Measurements from ENCODE around the gene GSAP. TPM values are rescaled to one million over a fixed set of nuclear protein-coding genes. Genes with fewer than 3 reads are reported as not detected.

GSAP gene
- total and polyA plus RNA-seq, 2 donors (not counting 1 experiment from before 2014, with no cell fraction given), result 4.4 to 21.5 TPM

- peak overlapping the region; percentile 31 for H2AFZ ChIP-seq (ENCODE audit: low read length)
- H3K27me3 ChIP-seq (ENCODE audit: control insufficient read depth, insufficient read depth, low read length), result no peaks in the 10 kb centered on the region
- no peak overlapping the region for H3K4me2 ChIP-seq (ENCODE audit: extremely low read depth, insufficient read depth, low read length)
- peaks cover 7% of the 10 kb centered on the region for H3K4me1 ChIP-seq (ENCODE audit: control insufficient read depth, extremely low read depth, insufficient read depth, low read length)
- no peaks in the 10 kb centered on the region for H4K20me1 ChIP-seq (ENCODE audit: control insufficient read depth, extremely low read depth, insufficient read depth, low read length)
- H3K79me2 ChIP-seq (ENCODE audit: control insufficient read depth, insufficient read depth, low read length), result no peaks in the 10 kb centered on the region
- H3K36me3 ChIP-seq (ENCODE audit: control insufficient read depth, insufficient read depth, low read length), result no peaks in the 10 kb centered on the region
- TF ChIP-seq EZH2 (IDR thresholded peaks at IDR 0.05; ENCODE audit: low read length, missing control alignments) (no peak), CTCF (conservative IDR thresholded peaks at IDR 0.05 in 1 of 2, IDR thresholded peaks at IDR 0.05 in 1 of 2; ENCODE audit: low read depth in 1 of 2, low read length in 2 of 2) (peak; percentile 23 to 39)
- H3K9ac ChIP-seq (ENCODE audit: insufficient read depth, low read length), result no peak overlapping the region
- no peak overlapping the region for H3K27ac ChIP-seq (ENCODE audit: insufficient read depth, low read length)
- no peak overlapping the region for H3K4me3 ChIP-seq (replicated peaks in 1 of 4; ENCODE audit: control extremely low read depth in 1 of 4, insufficient read depth in 1 of 4, low read depth in 3 of 4, low read length in 4 of 4)
- H3K9me3 ChIP-seq (ENCODE audit: control insufficient read depth, insufficient read depth, low read depth, low read length), result no peaks in the 10 kb centered on the region
- peak in 1 of 2 donors; percentile 47 for DNase-seq (ENCODE audit: low read depth in 2 of 2)
These were observed 23.4 kb upstream of the GSAP start for GRCh38 chr7:77439572-77439971.

GRCh38 chr7:77438131-77438530, 22.0 kb upstream of the GSAP start:
- no peak for DNase-seq (ENCODE audit: low read depth in 2 of 2)
- no peaks in the 10 kb centered on the region for H3K27me3 ChIP-seq (ENCODE audit: control insufficient read depth, insufficient read depth, low read length)
- no peaks in the 10 kb centered on the region for H3K79me2 ChIP-seq (ENCODE audit: control insufficient read depth, insufficient read depth, low read length)
- no peak overlapping the region for H2AFZ ChIP-seq (ENCODE audit: low read length)
- H3K9ac ChIP-seq (ENCODE audit: insufficient read depth, low read length), result no peak overlapping the region
- H3K27ac ChIP-seq (ENCODE audit: insufficient read depth, low read length), result no peak overlapping the region
- no peaks in the 10 kb centered on the region for H3K9me3 ChIP-seq (ENCODE audit: control insufficient read depth, insufficient read depth, low read depth, low read length)
- no peak overlapping the region for H3K4me3 ChIP-seq (replicated peaks in 1 of 4; ENCODE audit: control extremely low read depth in 1 of 4, insufficient read depth in 1 of 4, low read depth in 3 of 4, low read length in 4 of 4)
- H3K4me2 ChIP-seq (ENCODE audit: extremely low read depth, insufficient read depth, low read length), result no peak overlapping the region
- no peaks in the 10 kb centered on the region for H3K36me3 ChIP-seq (ENCODE audit: control insufficient read depth, insufficient read depth, low read length)
- H3K4me1 ChIP-seq (ENCODE audit: control insufficient read depth, extremely low read depth, insufficient read depth, low read length), result no peaks in the 10 kb centered on the region
- no peak for TF ChIP-seq EZH2 (IDR thresholded peaks at IDR 0.05; ENCODE audit: low read length, missing control alignments)
- no peak for TF ChIP-seq CTCF (conservative IDR thresholded peaks at IDR 0.05 in 1 of 2, IDR thresholded peaks at IDR 0.05 in 1 of 2; ENCODE audit: low read depth in 1 of 2, low read length in 2 of 2)
- H4K20me1 ChIP-seq (ENCODE audit: control insufficient read depth, extremely low read depth, insufficient read depth, low read length), result no peaks in the 10 kb centered on the region

GRCh38 chr7:77434570-77435275, 18.6 kb upstream of the GSAP start:
- H4K20me1 ChIP-seq (ENCODE audit: control insufficient read depth, extremely low read depth, insufficient read depth, low read length), result no peaks in the 10 kb centered on the region
- TF ChIP-seq EZH2 (IDR thresholded peaks at IDR 0.05; ENCODE audit: low read length, missing control alignments), result no peak
- no peaks in the 10 kb centered on the region for H3K79me2 ChIP-seq (ENCODE audit: control insufficient read depth, insufficient read depth, low read length)
- H3K4me1 ChIP-seq (ENCODE audit: control insufficient read depth, extremely low read depth, insufficient read depth, low read length), result no peaks in the 10 kb centered on the region
- H3K4me2 ChIP-seq (ENCODE audit: extremely low read depth, insufficient read depth, low read length), result no peak overlapping the region
- H3K4me3 ChIP-seq (replicated peaks in 1 of 4; ENCODE audit: control extremely low read depth in 1 of 4, insufficient read depth in 1 of 4, low read depth in 3 of 4, low read length in 4 of 4), result no peak overlapping the region
- H2AFZ ChIP-seq (ENCODE audit: low read length), result no peak overlapping the region
- no peaks in the 10 kb centered on the region for H3K9me3 ChIP-seq (ENCODE audit: control insufficient read depth, insufficient read depth, low read depth, low read length)
- H3K27me3 ChIP-seq (ENCODE audit: control insufficient read depth, insufficient read depth, low read length), result no peaks in the 10 kb centered on the region
- H3K27ac ChIP-seq (ENCODE audit: insufficient read depth, low read length), result no peak overlapping the region
- no peaks in the 10 kb centered on the region for H3K36me3 ChIP-seq (ENCODE audit: control insufficient read depth, insufficient read depth, low read length)
- DNase-seq (ENCODE audit: low read depth in 2 of 2), result peak in 1 of 2 donors; percentile 60
- no peak overlapping the region for H3K9ac ChIP-seq (ENCODE audit: insufficient read depth, low read length)

Measured in fibroblast of lung (primary cell).